GM12878 (cell line): ENCODE results near the gene DDX21. TPM values are rescaled to one million over a fixed set of nuclear protein-coding genes. Genes with fewer than 3 reads are reported as not detected.

Experiments
- ATAC-seq: fragments of 200-7000 bp; cut with Tn5 transposase; 3 replicates; pipeline ENCODE4 v1.9.1; 2020; ENCODE audit warnings: mild to moderate bottlenecking, moderate library complexity
- BruUV-seq: library from RNA; stranded (reverse); fragments of 400-500 nt; replicated peaks from 2 replicates; lab custom pipeline; 2021; lab: Mats Ljungman, UMichigan
- CTCF ChIA-PET: fragments of 300-600 bp; sonication (Branson Sonifier 250); formaldehyde crosslinking; extraction: SDS; loops from one replicate; lab custom pipeline; 2021; ENCODE audit warnings: inconsistent platforms; lab: Yijun Ruan, JAX
- POLR2A ChIA-PET: fragments of 350-600 bp; formaldehyde crosslinking; extraction: SDS; loops from one replicate; lab custom pipeline; 2021; ENCODE audit warnings: inconsistent platforms; lab: Charles Lee
- RAD21 ChIA-PET: fragments of 300-600 bp; sonication (Branson Sonifier 250); formaldehyde crosslinking; loops from one replicate; lab custom pipeline; 2023; ENCODE audit warnings: antibody characterized with exemption; ENCODE audit not compliant: unreplicated experiment; lab: Charles Lee
- SMC1A ChIA-PET: fragments of 300-600 bp; sonication (Branson Sonifier 250); formaldehyde crosslinking; loops from one replicate; lab custom pipeline; 2023; ENCODE audit not compliant: unreplicated experiment, uncharacterized antibody; lab: Charles Lee
- DNase-seq: peaks from one replicate; pipeline ENCODE4 v3.0.0-alpha.2; 2011; ENCODE audit warnings: low read depth, low spot score
- FAIRE-seq: peaks from 3 replicates; lab custom pipeline; 2011; peaks lifted over from hg19 to GRCh38; lab: Jason Lieb, UNC
- H2AFZ ChIP-seq: 2 replicates; pipeline ENCODE4 v1.6.0; 2011; ENCODE audit warnings: low read depth, low read length, control low read depth; ENCODE audit not compliant: control insufficient read depth
- H3K27ac ChIP-seq: 2 replicates; pipeline ENCODE4 v1.5.1; 2011; ENCODE audit warnings: control low read depth; ENCODE audit not compliant: control insufficient read depth, insufficient read depth
- H3K27me3 ChIP-seq, 2 experiments: replicated peaks in 1 of 2; 2 replicates each; pipeline versions ENCODE4 v1.6.0 to v1.6.1; 2011; ENCODE audit warnings: low read length in 1 of 2; ENCODE audit not compliant: control insufficient read depth in 2 of 2, insufficient read depth in 2 of 2
- H3K36me3 ChIP-seq, 2 experiments: 2 replicates each; pipeline ENCODE4 v1.5.1; 2011; ENCODE audit warnings: low read length in 1 of 2; ENCODE audit not compliant: control insufficient read depth in 2 of 2, insufficient read depth in 2 of 2
- H3K4me1 ChIP-seq: 2 replicates; pipeline ENCODE4 v1.6.1; 2011; ENCODE audit warnings: mild to moderate bottlenecking, low read length, moderate library complexity, mixed read lengths; ENCODE audit not compliant: control insufficient read depth, insufficient read depth
- H3K4me2 ChIP-seq: 2 replicates; pipeline ENCODE4 v1.6.0; 2011; ENCODE audit warnings: control low read depth; ENCODE audit not compliant: control insufficient read depth, insufficient read depth
- H3K4me3 ChIP-seq: fragments of 200-600 bp; sonication (generic); 2 replicates; pipeline ENCODE4 v1.5.1; 2016
- H3K79me2 ChIP-seq: 2 replicates; pipeline ENCODE4 v1.6.0; 2011; ENCODE audit warnings: low read length; ENCODE audit not compliant: control insufficient read depth, insufficient read depth
- H3K9ac ChIP-seq: 2 replicates; pipeline ENCODE4 v1.8.0; 2011; ENCODE audit warnings: low read length, control low read depth, mixed read lengths; ENCODE audit not compliant: control insufficient read depth, insufficient read depth
- H3K9me3 ChIP-seq: replicated peaks from 3 replicates; pipeline ENCODE4 v1.5.1; 2011; ENCODE audit warnings: mild to moderate bottlenecking, low read length; ENCODE audit not compliant: control insufficient read depth, insufficient read depth
- H4K20me1 ChIP-seq: 2 replicates; pipeline ENCODE4 v1.6.0; 2011; ENCODE audit not compliant: control insufficient read depth, insufficient read depth
- BCL3 ChIP-seq: IDR thresholded peaks from 2 replicates; pipeline ENCODE4 v1.6.1; 2011; ENCODE audit warnings: borderline replicate concordance, low read depth, mild to moderate bottlenecking, moderate library complexity, low read length; ENCODE audit not compliant: insufficient read depth, poor library complexity, severe bottlenecking
- EP300 ChIP-seq, 2 experiments: fragments of 150-350 bp in 1 of 2; IDR thresholded peaks; 2 replicates each; pipeline ENCODE4 v1.6.1; 2011 to 2012; ENCODE audit warnings: low read depth in 2 of 2, low read length in 2 of 2, borderline replicate concordance in 1 of 2, improper control_type of control experiment in 1 of 2, inconsistent platforms in 1 of 2; ENCODE audit not compliant: control insufficient read depth in 1 of 2
- ETV6 ChIP-seq, 2 experiments: fragments of 450-650 bp in 1 of 2; IDR thresholded peaks in 1 of 2; conservative IDR thresholded peaks in 1 of 2; 2 replicates each; pipeline ENCODE4 v1.6.1; 2014; ENCODE audit warnings: antibody characterized with exemption in 1 of 2, borderline replicate concordance in 1 of 2, low read depth in 1 of 2, mild to moderate bottlenecking in 1 of 2, moderate library complexity in 1 of 2
- HSF1 ChIP-seq: fragments of 150-350 bp; IDR thresholded peaks from 2 replicates; pipeline ENCODE4 v1.6.1; 2014; ENCODE audit warnings: mild to moderate bottlenecking, low read depth, low read length
- RB1 ChIP-seq: fragments of 450-650 bp; formaldehyde crosslinking; IDR thresholded peaks from 2 replicates; pipeline ENCODE4 v1.6.1; 2017; ENCODE audit warnings: mild to moderate bottlenecking, borderline replicate concordance
- RELB ChIP-seq: fragments of 450-650 bp; IDR thresholded peaks from 2 replicates; pipeline ENCODE4 v1.6.1; 2017; ENCODE audit warnings: low read depth, mild to moderate bottlenecking, moderate library complexity
- RUNX3 ChIP-seq: IDR thresholded peaks from 2 replicates; pipeline ENCODE4 v1.6.1; 2012; ENCODE audit warnings: low read length, inconsistent platforms
- SUZ12 ChIP-seq: fragments of 200-600 bp; sonication (generic); IDR thresholded peaks from one replicate; pipeline ENCODE4 v1.6.1; 2018; ENCODE audit warnings: antibody characterized with exemption, mild to moderate bottlenecking; ENCODE audit not compliant: unreplicated experiment
- TCF7 ChIP-seq: IDR thresholded peaks from 2 replicates; pipeline ENCODE4 v1.6.1; 2014; ENCODE audit warnings: antibody characterized with exemption, borderline replicate concordance
- ZBTB4 ChIP-seq: fragments of 450-650 bp; formaldehyde crosslinking; IDR thresholded peaks from 2 replicates; pipeline ENCODE4 v1.4.0; 2022; ENCODE audit warnings: mild to moderate bottlenecking, moderate library complexity
- ZNF622 ChIP-seq: fragments of 450-650 bp; IDR thresholded peaks from 2 replicates; pipeline ENCODE4 v1.6.1; 2017; ENCODE audit warnings: mild to moderate bottlenecking, inconsistent platforms
- WGBS: methylation state at CpG from one replicate; pipeline ENCODE4 v1.1.6; 2016; ENCODE audit warnings: low lambda C conversion rate; ENCODE audit not compliant: insufficient replicate concordance, insufficient coverage; ENCODE audit errors: missing lambda C conversion rate; 5-methylcytosine and 5-hydroxymethylcytosine counted together
- in situ Hi-C: fragments of 300-500 bp; cut with MboI; formaldehyde crosslinking; loops from 9 replicates; pipeline ENCODE4 v1.14.3; 2018; ENCODE audit warnings: mixed read lengths
- intact Hi-C: fragments of 100-400 bp; cut with micrococcal nuclease; formaldehyde crosslinking; loops from one replicate; pipeline ENCODE4 v1.14.2; 2022; ENCODE audit not compliant: unreplicated experiment
- polyA plus RNA-seq, 11 experiments: library from polyadenylated mRNA; depleted of rRNA in 4 of 11; unstranded in 6 of 11; stranded (reverse) in 5 of 11; fragments of >200 nt; fragmentation: Nextera tagmentation in 4 of 11; fragmentation: Illumina TruSeq in 1 of 11; extraction: Ambion mirVana in 4 of 11; extraction: Trizol in 1 of 11; gene quantifications; 1 replicate in 1 of 11; 2 replicates in 10 of 11; pipeline versions ENCODE4 v1.2.1 to v1.2.3, GENCODE V29; 2011 to 2016; ENCODE audit warnings: inconsistent platforms in 2 of 11, missing spikeins in 2 of 11, low read depth in 1 of 11
- total RNA-seq, 4 experiments: library from RNA; depleted of rRNA in 3 of 4; stranded (reverse); fragments of >200 nt in 3 of 4; fragmentation: Illumina TruSeq in 1 of 4; extraction: Trizol in 1 of 4; gene quantifications; 2 replicates each; pipeline versions ENCODE4 v1.2.1 to v1.2.3, GENCODE V29; 2013 to 2021

The DDX21 gene
- total and polyA plus RNA-seq, 10 of the 15 experiments (the other 5 are each of a cell fraction or from before 2014, with no cell fraction given): 41.1 to 182 (median 116) TPM

GRCh38 chr10:68925489-68925888 is 30.5 kb upstream of the DDX21 start:
- H3K36me3 ChIP-seq: peaks cover 1 to 15% of the 10 kb centered on the region in 2 experiments
- H3K9ac ChIP-seq: no peak overlapping the region
- RAD21 ChIA-PET: no interaction called here
- 100% methylated on average over 4 of the region's 4 CpGs for WGBS
- POLR2A ChIA-PET: interaction anchor here (0.6 kb wide), 1 partner anchor 449 kb away, joined by 4 read pairs; no protein-coding TSS in a partner anchor
- no peak overlapping the region for H2AFZ ChIP-seq
- ATAC-seq (no peak), FAIRE-seq (no peak), DNase-seq (no peak)
- H3K4me2 ChIP-seq: no peak overlapping the region
- intact Hi-C loops: no loop called here
- in situ Hi-C loops: no loop called here
- H3K27me3 ChIP-seq: no peaks in the 10 kb centered on the region
- H3K27ac ChIP-seq: no peak overlapping the region
- no peaks in the 10 kb centered on the region for H3K9me3 ChIP-seq
- CTCF ChIA-PET: no interaction called here
- SMC1A ChIA-PET: no interaction called here
- no TSS peak for BruUV-seq
- H3K4me3 ChIP-seq: no peak overlapping the region
- no peaks in the 10 kb centered on the region for H4K20me1 ChIP-seq
- no peaks in the 10 kb centered on the region for H3K4me1 ChIP-seq
- H3K79me2 ChIP-seq: no peaks in the 10 kb centered on the region; the same call in 1 of the 2 replicates
- TF ChIP-seq BCL3 (no peak), ETV6 (conservative IDR thresholded peaks at IDR 0.05 in 1 of 2, IDR thresholded peaks at IDR 0.05 in 1 of 2; ENCODE audit: borderline replicate concordance in 1 of 2, low read depth in 1 of 2) (no peak), ZNF622 (no peak), EP300 (IDR thresholded peaks at IDR 0.05; ENCODE audit: borderline replicate concordance in 1 of 2, control insufficient read depth in 1 of 2, low read depth in 2 of 2, low read length in 2 of 2) (no peak), TCF7 (no peak), RB1 (no peak), HSF1 (no peak), RUNX3 (no peak), SUZ12 (no peak), RELB (no peak), ZBTB4 (CRISPR knock-in tag) (no peak)
